ENCODE results near the gene NENF.
"Not testable (repeated sequence)": the region's sequence is repeated elsewhere in the genome, so short reads cannot be mapped to it uniquely, and the experiment has no call there.

NENF gene

GRCh38 chr1:212461916-212462660 lies 29.4 kb downstream of the NENF start:
- no peak for DNase-seq

DNA sequence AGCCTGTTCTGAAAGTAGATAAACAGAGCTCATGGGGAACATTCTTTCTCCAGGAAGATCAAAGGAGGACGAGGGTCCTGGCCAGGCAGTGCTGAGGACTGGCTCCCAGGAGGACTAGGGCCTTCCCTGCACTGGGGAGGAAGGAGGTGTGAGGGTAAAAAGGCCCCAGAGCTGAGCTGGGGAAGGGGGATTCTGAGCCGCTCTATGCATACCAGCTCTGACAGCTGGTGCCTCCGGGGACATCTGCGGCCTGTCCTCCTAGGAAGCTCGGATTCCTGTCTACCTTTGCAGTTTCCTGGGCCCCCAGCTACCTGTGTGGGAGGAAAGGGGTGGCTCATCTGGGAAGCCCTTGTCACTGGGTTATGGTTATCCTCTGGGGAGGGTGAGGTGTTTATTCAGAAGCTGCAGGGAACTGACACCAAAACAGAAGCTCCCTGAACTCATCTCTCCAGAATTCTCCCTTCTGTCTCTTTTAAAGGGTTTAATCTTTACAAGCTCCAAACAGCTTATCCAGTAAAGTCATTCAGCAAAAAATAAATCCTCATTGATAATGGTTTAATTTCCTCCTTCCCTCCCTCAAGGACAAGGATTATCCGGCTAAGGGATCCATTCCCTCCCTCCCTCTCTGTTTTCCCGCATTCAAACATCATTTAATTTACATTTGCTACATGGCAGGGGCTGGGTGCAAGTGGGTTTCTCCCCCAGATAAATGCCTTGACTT lies 31.0 kb downstream of the NENF start:
- DNase-seq = no peak

GRCh38 chr1:212465311-212465710 lies 32.6 kb downstream of the NENF start:
- no peak for DNase-seq

DNA sequence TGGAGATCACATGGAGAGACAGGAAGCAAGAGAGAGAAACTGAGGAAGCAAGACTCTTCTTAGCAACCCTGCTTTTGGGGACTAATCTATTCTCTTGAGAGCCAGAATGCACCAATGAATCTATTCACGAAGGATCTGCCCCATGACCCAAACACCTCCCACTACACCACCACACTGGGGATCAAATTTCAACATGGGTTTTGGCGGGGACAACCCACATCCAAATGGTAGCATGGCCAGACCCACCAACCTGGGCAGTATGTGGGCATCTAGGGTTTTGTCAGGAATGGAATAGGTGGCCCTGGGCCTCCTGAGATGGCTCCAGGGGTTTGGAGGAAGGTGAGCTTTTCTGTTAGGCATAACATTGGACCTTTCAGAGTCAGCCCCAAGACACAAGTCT lies 33.7 kb downstream of the NENF start:
- no peak for DNase-seq

DNA sequence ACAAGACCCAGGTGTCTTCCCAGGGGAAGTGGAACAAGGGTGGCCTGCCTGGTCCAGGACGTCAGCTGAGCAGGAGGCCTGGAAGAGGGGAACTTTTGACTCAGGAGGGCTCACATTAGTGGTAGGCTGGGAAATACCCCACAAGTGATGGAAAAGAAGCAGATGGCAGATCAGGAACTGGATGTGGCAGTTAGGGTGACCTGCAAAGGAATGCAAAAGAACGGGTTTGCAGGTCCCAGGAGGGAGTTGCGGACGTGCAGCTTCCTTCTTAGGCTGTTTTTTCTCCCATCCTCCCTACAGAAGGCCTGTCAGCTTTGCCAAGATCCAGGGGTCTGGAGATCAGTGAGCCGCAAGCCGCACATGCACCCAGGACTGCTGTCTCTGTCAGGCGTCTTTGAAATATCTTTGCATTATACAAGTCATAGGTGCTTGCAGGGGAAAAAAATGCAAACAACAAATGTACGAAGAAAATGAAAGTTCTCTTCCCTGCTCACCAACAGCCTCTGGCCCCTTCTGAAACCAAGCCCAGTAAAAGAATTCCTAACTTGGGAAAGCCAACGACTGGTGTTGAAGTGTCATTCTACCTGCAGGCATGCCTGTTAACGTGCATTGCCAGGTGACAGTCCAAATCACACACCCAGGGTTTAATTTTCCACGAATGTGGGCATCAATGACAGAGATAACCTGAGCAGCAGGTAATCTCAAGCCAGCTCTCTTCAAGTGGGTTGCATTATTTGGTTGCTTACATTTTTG lies 34.4 kb downstream of the NENF start:
- DNase-seq = no peak

DNA sequence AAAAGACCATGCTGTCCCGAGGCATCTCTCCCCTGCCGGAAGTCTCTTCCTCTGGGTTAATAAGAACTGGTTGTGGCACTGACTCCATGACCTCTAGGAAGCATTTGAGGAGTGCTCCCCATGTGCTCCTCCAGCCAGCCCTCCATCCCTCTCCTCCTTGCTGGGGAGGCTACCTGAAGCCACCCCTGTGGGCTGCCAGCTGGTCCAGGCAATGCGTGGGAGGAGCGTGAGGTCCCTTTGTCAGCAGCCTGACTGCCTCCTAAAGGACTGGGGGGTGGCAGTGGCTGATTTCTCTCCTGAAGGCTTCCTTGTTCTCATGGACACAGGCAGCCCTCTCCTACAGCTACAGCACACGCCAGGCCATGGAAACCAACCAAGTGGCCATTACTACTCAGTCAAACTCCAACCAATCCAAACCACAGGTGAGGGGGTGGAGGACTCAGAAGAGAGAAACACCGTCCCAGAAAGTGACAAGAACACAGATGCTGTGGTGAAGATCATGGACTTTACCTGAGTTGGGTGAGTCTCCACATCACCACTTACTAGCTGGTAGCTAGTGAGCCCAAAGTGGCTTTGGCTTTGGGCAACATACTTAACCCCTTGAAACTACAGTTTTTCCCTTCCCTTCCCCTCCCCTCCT lies 35.2 kb downstream of the NENF start:
- DNase-seq = no peak

DNA sequence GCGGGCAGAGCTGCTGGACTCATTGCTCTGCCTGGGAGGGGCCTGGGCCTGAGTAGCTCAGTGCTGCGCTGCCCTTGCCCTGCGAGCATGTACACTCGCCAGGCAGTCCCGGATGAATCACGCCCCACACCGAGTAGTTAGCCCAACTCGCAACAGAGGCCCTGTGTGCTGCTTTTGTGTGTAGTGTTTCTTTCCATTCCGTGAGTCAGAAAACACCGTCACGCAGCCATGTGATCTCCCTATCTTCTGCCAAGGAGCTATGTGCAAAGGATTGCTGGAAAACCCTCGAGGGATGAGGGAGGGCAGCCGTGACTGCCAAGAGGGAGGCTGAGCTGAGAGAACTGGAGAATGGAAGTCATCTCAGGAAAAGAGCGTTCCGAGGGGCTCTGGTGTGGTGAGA lies 37.3 kb downstream of the NENF start:
- no peak for DNase-seq

DNA sequence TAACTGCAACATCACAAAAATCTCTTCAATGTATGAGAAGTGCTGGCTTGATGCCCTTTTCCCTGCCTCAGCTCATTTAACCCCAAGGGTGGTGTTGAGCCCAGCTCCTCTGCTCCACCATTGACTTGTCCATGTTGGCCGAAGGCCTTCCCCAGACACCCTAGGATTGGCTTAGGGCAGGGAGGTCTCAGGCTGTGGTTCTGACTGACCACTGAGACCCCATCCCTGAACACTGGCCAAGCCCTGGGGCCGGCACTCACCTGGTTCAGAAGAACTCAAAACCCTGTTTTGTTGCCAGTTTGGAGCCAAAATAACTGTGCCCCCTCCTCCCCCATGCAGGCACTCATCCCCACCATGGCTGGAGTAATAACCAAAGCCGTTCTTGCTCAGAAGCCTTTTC lies 38.6 kb downstream of the NENF start:
- no peak for DNase-seq

DNA sequence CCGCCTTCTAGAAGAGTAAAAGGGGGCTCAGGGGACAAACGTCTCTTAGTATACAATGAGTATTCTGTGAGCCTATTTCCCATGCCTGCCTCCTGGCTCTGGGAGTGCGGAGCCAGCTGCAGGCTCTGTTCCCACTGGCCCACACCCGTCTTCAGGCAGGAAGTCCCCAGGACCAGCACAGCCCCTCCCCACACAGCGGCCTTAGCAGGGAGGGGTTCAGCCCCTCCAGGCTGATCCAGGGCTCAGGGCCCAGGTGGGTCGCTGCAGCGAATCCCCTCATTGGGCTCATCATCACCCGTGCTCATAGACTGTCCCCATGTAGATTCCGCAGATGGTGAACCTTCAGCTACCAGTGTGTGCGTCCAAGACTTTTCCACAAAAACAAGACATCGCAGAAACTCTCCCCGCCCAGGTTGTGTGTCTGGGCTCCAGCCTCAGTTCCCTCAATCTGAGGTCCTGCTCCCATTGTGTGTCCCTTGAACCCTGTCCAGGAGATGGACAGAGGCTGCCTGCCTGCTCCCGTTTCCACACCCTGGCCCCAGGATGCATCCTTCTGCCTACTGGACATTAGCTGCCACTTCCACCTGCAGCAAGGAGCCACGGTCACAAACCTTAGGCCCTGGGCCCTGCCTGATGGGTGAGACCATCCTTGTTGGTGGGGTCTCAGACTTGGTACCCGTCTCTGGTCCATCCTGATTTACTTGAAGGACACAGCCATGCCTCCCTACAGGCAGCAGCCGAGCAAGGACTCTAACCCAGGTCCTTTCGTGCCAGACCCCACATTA lies 39.4 kb downstream of the NENF start:
- no peak for DNase-seq

- no peak for DNase-seq
Observed at GRCh38 chr1:212473729-212474128, 41.0 kb downstream of the NENF start.

- DNase-seq = no peak
Observed at GRCh38 chr1:212475151-212475550, 42.4 kb downstream of the NENF start.

DNA sequence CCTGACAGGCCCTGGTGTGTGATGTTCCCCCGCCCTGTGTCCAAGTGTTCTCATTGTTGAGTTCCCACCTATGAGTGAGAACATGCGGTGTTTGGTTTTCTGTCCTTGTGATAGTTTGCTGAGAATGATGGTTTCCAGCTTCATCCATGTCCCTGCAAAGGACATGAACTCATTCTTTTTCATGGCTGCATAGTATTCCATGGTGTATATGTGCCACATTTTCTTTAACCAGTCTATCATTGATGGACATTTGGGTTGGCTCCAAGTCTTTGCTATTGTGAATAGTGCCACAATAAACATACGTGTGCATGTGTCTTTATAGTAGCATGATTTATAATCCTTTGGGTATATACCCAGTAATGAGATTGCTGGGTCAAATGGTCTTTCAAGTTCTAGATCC lies 43.1 kb downstream of the NENF start:
- not testable (repeated sequence) for DNase-seq

GRCh38 chr1:212477014-212477679 lies 44.4 kb downstream of the NENF start:
- DNase-seq = peak; percentile 81

GRCh38 chr1:212477680-212478466 lies 45.2 kb downstream of the NENF start:
- no peak for DNase-seq

DNA sequence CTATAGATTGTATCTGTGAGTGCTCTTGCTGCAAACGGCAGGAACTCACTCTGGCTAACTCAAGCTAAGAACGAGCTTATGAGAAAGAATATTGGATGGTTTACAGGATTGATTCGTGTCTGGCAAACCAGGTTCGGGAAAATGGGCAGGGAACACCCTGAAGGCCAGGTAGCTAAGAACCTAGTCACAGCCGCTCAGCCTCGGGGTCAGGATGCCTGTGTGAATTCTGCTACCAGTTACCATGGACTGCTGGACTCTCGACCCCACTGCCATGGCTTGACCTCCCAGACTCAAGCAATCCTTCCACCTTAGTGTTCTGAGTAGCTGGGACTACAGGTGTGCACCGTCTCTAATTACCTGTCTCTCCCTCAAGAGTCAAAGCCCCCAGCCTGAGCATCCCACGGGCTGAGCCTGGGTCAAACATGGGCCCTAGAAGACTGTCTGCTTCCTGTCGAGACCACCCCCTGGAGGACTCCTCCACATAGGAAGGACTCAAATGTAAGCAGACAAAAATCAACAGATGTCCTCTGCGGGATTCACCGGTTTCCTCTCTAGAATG lies 45.8 kb downstream of the NENF start:
- no peak for DNase-seq

DNA sequence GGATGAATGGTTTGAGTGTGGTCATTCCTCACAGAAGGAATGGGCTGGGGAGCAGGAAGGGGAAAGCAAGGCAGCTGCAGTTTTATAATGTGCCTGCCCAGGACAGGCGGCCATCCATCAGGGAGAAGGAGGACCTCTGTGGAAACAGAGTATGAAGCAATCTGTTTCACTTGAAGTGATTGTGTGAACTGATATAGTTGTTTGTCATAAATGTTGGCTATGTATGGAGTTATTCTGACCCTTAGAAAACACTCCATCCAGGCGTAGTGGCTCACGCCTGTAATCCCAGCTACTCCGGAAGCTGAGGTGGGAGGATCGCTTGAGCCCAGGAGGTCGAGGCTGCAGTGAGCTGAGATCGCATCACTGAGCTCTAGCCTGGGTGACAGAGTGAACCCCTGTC lies 46.5 kb downstream of the NENF start:
- DNase-seq = no peak

DNA sequence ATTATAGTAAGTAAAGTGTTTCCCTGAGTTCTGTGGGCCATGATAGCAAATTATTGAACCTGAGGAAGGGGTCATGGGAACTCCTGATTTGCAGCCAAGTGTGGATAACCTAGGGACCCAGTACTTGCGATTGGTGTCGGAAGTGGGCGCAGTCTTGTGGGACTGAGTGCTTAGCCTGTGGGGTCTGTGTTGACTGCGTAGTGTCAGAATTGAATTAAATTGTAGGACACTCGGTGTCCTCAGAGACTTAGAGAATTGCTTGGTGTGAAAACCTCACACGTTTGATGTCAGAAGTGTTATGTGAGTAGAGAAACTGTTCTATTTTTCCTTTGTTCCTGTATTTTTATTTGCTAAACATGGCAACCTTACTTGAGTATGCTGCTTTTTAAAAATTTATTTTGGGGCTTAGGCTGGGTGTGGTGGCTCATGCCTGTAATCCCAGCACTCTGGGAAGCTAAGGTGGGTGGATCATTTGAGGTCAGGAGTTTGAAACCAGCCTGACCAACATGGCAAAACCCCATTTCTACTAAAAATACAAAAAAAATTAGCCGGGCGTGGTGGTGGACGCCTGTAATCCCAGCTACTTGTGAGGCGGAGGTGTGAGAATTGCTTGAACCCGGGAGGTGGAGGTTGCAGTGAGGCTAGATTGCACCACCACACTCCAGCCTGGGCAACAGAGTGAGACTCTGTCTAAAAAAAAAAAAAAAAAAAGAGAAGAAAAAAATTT lies 48.2 kb downstream of the NENF start:
- DNase-seq = not testable (repeated sequence)

DNA sequence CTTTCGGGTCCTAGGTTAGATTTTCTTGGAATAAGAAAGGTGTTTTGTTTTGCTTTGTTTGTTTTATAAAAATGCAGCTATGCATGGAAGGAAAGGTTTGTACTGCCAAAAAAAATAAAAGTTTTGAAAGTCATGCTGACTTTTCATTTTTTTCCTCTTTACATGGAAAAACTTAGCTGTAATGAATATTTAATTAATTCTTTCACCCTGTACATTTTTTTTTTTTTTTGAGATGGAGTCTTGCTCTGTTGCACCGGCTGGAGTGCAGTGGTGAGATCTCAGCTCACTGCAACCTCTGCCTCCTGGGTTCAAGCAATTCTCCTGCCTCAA lies 48.7 kb downstream of the NENF start:
- no peak for DNase-seq

- no peak for DNase-seq
Observed at GRCh38 chr1:212482006-212482636, 49.4 kb downstream of the NENF start.
